Measurements from ENCODE around the gene KLHL29. TPM values are rescaled to one million over a fixed set of nuclear protein-coding genes. Genes with fewer than 3 reads are reported as not detected.

Gene KLHL29
- total RNA-seq, 1 experiment from 2014 or later: 16.7 TPM

GRCh38 chr2:23454501-23455120 lies 69.6 kb downstream of the KLHL29 start:
- Histone ChIP-seq H3K9ac (ENCODE audit: low read length) (no peak overlapping the region), H3K27me3 (ENCODE audit: insufficient read depth, low read length) (no peaks in the 10 kb centered on the region), H3K9me2 (ENCODE audit: insufficient read depth) (no peaks in the 10 kb centered on the region), H3K4me2 (ENCODE audit: low read length) (no peak overlapping the region; the same call in 1 of the 2 replicates), H4K20me1 (ENCODE audit: insufficient read depth) (0 out of 2 replicates have a peak, but pooled peaks cover 5% of the 10 kb centered on the region), H2AFZ (ENCODE audit: low read depth, low read length, poor library complexity, severe bottlenecking) (no peak overlapping the region), H3K9me3 (ENCODE audit: control insufficient read depth in 1 of 2, insufficient read depth in 1 of 2, low read depth in 1 of 2, low read length in 2 of 2) (no peaks in the 10 kb centered on the region), H3K79me2 (ENCODE audit: insufficient read depth, low read length) (0 out of 2 replicates have a peak, but pooled peaks cover 7% of the 10 kb centered on the region), H3K4me1 (ENCODE audit: control insufficient read depth in 1 of 2, insufficient read depth in 2 of 2, low read length in 2 of 2) (peaks cover 2 to 9% of the 10 kb centered on the region in 2 experiments; a peak in 1 of 4 replicates), H3K36me3 (ENCODE audit: control insufficient read depth in 1 of 2, insufficient read depth in 2 of 2, low read length in 2 of 2) (no peaks in the 10 kb centered on the region), H3K27ac (ENCODE audit: low read depth, low read length) (no peak overlapping the region), H3K4me3 (replicated peaks in 1 of 2; ENCODE audit: low read depth in 1 of 2, low read length in 2 of 2) (no peak overlapping the region)
- RAD21 ChIA-PET (ENCODE audit: low non-redundant PET in 1 of 2, low total read pairs in 2 of 2, uncharacterized antibody in 2 of 2, unreplicated experiment in 2 of 2): no interaction called here
- POLR2A ChIA-PET: no interaction called here
- no peak for ATAC-seq
- BruUV-seq (replicated peaks): no TSS peak
- no peak for DNase-seq (ENCODE audit: low read depth, low spot score)
- intact Hi-C loops (cut with micrococcal nuclease): no loop called here
- CTCF ChIA-PET: no interaction called here
- TF ChIP-seq EZH2 (IDR thresholded peaks at IDR 0.05): no peak
- TF ChIP-seq ZFX (IDR thresholded peaks at IDR 0.05): no peak
- TF ChIP-seq, protein P1, sequence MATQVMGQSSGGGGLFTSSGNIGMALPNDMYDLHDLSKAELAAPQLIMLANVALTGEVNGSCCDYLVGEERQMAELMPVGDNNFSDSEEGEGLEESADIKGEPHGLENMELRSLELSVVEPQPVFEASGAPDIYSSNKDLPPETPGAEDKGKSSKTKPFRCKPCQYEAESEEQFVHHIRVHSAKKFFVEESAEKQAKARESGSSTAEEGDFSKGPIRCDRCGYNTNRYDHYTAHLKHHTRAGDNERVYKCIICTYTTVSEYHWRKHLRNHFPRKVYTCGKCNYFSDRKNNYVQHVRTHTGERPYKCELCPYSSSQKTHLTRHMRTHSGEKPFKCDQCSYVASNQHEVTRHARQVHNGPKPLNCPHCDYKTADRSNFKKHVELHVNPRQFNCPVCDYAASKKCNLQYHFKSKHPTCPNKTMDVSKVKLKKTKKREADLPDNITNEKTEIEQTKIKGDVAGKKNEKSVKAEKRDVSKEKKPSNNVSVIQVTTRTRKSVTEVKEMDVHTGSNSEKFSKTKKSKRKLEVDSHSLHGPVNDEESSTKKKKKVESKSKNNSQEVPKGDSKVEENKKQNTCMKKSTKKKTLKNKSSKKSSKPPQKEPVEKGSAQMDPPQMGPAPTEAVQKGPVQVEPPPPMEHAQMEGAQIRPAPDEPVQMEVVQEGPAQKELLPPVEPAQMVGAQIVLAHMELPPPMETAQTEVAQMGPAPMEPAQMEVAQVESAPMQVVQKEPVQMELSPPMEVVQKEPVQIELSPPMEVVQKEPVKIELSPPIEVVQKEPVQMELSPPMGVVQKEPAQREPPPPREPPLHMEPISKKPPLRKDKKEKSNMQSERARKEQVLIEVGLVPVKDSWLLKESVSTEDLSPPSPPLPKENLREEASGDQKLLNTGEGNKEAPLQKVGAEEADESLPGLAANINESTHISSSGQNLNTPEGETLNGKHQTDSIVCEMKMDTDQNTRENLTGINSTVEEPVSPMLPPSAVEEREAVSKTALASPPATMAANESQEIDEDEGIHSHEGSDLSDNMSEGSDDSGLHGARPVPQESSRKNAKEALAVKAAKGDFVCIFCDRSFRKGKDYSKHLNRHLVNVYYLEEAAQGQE (IDR thresholded peaks at IDR 0.05; ENCODE audit: low read depth): no peak
- no peak for TF ChIP-seq EGR1 (IDR thresholded peaks at IDR 0.05; ENCODE audit: low read depth)
- no peak for TF ChIP-seq JUND (IDR thresholded peaks at IDR 0.05)
- TF ChIP-seq RAD21 (IDR thresholded peaks at IDR 0.05; ENCODE audit: low read depth): no peak
- no peak for TF ChIP-seq SRF (IDR thresholded peaks at IDR 0.05; ENCODE audit: low read depth)
- TF ChIP-seq, protein P2, sequence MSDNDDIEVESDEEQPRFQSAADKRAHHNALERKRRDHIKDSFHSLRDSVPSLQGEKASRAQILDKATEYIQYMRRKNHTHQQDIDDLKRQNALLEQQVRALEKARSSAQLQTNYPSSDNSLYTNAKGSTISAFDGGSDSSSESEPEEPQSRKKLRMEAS (IDR thresholded peaks at IDR 0.05): no peak
- no peak for TF ChIP-seq YY1 (IDR thresholded peaks at IDR 0.05; ENCODE audit: extremely low read depth, insufficient replicate concordance, low read depth, low read length)
- TF ChIP-seq, protein P3, sequence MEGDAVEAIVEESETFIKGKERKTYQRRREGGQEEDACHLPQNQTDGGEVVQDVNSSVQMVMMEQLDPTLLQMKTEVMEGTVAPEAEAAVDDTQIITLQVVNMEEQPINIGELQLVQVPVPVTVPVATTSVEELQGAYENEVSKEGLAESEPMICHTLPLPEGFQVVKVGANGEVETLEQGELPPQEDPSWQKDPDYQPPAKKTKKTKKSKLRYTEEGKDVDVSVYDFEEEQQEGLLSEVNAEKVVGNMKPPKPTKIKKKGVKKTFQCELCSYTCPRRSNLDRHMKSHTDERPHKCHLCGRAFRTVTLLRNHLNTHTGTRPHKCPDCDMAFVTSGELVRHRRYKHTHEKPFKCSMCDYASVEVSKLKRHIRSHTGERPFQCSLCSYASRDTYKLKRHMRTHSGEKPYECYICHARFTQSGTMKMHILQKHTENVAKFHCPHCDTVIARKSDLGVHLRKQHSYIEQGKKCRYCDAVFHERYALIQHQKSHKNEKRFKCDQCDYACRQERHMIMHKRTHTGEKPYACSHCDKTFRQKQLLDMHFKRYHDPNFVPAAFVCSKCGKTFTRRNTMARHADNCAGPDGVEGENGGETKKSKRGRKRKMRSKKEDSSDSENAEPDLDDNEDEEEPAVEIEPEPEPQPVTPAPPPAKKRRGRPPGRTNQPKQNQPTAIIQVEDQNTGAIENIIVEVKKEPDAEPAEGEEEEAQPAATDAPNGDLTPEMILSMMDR (IDR thresholded peaks at IDR 0.05 in 2 of 3, conservative IDR thresholded peaks at IDR 0.05 in 1 of 3; ENCODE audit: borderline replicate concordance in 1 of 3, insufficient read depth in 1 of 3, low read depth in 2 of 3, low read length in 2 of 3): no peak
